IPS DF 19.7 (cell line): ENCODE measurements around the gene TTC7B.
"Not testable (repeated sequence)": the region's sequence is repeated elsewhere in the genome, so short reads cannot be mapped to it uniquely, and the experiment has no call there.

ENCODE experiments used
- DNase-seq: peaks from one replicate; pipeline ENCODE4 v3.0.0-alpha.2; 2013; ENCODE audit warnings: low read depth, low spot score

The TTC7B gene

DNA sequence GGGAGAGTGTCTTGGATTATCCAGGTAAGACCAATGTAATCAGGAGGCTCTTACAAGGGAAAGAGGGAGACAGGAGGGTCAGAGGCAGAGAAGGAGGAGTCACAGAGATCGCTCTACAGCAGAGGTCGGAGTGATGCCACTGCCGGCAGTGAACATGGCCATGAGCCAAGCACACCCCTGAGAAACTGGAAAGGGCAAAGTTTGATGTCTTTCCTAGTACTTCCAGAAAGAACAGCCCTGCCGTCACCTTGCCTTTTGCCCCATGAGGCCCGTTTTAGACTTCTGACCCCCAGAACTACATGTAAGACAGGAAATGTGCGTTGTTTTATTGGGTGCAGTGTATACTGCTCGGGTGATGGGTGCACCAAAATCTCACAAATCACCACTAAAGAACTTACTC lies 285.7 kb downstream of the TTC7B start:
- no peak for DNase-seq

DNA sequence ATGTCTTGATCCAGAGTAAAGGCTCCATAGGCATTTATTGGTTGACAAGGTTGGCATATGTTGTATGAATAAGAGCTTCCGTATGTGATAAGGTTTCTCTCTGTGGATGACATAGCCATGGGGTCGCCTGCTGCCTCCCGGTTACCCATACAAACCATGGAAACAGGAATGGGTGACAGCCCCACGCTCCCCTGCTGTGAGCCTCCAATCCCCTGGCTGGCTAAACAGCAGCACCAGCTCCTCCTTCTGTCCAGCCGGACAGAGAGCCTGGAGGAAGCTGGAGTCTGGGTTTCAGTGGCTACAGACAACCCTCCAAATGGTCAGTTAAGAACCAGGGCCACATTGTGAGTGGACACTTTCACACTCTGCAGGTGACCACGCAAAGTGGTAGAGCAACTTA lies 288.3 kb downstream of the TTC7B start:
- no peak for DNase-seq

- DNase-seq = not testable (repeated sequence)
Measured at GRCh38 chr14:90526536-90526935, 289.7 kb downstream of the TTC7B start.

GRCh38 chr14:90525353-90526028 lies 290.7 kb downstream of the TTC7B start:
- not testable (repeated sequence) for DNase-seq

DNA sequence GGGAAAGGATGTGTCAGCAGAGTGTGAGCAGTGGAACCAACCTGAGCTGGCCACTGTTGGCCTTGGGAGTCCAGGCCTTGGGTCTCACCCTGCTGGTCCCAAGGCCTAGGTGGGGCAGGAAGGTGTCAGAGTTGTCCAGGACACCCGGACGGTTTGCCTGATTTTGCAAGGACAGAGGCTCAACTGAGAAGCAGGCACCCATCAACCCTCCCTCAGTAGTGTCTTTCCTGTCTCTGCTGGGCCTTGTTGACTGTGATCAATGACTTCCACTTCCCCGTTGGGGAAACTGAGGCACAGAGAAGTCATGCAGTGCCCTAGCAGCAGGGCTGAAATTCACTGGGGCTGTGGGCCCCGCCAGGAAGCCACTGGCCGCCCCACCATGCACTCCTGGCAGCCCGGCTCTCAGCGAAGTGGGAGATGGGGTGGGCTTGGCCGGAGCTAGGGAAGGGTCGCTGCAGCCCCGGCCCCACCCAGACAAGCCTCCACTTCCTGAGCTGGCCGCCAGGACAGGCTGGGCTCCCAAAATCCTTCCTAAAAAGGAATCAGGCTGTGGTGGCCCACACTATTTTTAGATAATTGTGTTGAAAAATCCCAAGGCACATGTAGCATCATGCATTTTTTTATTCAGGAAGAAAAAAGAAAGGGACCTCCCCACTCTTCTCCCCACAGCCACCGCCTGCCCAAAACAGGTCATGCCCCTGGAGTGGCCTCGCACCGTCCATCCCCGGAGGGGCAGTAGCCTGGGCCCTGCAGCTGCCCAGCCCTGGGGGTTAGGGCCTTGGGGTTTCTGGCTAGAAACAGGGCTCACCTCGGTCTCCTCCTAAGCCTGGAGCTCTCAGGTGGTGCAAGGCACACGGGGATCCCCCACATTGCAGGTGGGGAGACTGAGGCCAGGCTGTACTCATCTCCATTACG lies 292.0 kb downstream of the TTC7B start:
- no peak for DNase-seq

DNA sequence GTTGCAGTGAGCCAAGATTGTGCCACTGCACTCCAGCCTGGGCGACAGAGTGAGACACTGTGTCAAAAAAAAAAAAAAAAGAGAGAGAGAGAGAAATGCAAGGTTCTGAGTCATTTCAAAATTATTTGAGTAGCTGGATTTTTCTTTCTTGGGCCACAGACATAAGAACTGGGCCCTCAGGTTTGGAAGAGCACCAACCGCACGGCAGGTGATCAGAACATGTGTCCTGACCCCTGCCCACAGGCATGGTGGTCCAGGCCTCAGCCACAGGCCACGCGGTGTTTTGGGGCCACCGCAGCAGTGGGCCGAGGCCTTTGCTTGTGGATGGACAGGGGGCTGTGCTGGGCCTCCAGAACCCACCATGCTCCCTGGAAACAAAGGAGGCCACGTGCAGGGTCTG lies 292.7 kb downstream of the TTC7B start:
- no peak for DNase-seq

- no peak for DNase-seq
Measured at GRCh38 chr14:90522571-90523191, 293.5 kb downstream of the TTC7B start.

DNA sequence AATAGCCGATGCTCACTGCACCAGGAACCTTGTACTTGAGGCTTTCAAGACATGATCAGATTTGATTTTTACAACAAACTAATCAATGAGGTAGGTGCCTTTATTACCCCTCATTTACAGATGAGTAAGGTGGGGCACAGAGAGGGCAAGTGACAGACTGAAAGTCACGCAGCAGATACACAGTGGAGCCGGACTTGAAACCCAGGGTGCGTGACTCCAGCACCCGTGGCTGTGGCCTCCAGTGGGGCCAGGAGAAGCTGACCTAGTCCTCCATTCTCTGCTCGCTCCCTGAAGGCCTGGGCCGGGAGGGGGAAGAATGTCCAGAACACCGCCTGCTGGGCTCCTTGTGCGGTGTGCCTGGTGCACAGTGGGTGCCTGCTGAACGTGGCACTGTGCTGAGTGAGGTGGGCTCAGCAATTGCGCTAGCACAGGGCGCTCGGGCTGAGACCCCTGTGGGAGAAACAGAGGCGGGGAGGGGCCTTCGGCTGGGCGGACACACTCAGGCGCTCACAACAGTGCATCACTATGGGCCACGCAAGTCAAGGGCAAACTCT lies 294.2 kb downstream of the TTC7B start:
- DNase-seq = no peak

- no peak for DNase-seq
Measured at GRCh38 chr14:90521084-90521929, 294.9 kb downstream of the TTC7B start.

GRCh38 chr14:90520326-90520725 lies 295.9 kb downstream of the TTC7B start:
- DNase-seq = no peak

- no peak for DNase-seq
Measured at GRCh38 chr14:90519262-90519920, 296.8 kb downstream of the TTC7B start.

GRCh38 chr14:90518941-90519256 lies 297.3 kb downstream of the TTC7B start:
- no peak for DNase-seq

DNA sequence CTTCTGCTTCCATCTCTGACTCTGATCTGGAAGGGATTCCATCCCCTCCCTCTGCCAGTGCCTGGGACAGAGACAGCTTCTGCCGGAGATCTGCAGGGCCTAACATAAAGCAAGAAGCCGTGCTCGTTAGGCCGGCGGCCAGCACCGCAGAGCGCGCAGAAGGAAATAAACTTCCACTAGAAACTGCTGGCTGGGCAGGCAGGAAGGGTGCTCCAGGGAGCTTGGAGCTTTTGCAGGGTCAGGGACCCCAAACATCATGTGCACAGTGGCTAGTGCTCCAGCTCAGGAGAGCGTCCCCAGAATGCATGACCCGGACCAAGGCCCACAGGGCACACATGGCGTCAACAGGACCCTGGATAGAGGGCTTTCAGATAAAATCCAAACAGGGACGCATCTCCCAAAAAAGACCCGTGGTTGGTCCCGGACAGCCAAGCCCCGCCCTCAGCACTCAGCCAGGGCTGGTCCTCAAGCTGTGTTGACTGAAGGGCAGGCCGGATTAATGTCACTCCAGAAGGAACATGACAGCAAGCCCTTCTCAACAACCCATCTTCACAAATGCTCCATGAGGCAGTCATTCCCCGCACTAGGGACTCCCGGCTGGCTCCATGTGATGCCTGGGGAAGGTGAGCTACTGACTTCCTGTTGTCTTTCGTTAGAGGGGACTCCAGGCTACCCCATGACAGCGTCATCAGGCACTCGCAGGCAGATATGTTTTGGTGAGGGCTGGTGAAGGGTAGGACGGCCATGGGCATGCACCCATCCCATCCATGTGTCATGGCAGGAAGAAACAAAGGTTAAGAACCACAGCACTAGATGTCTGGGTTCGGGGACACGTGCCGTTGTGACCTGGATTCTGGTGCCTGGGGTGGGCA lies 297.9 kb downstream of the TTC7B start:
- DNase-seq = no peak

DNA sequence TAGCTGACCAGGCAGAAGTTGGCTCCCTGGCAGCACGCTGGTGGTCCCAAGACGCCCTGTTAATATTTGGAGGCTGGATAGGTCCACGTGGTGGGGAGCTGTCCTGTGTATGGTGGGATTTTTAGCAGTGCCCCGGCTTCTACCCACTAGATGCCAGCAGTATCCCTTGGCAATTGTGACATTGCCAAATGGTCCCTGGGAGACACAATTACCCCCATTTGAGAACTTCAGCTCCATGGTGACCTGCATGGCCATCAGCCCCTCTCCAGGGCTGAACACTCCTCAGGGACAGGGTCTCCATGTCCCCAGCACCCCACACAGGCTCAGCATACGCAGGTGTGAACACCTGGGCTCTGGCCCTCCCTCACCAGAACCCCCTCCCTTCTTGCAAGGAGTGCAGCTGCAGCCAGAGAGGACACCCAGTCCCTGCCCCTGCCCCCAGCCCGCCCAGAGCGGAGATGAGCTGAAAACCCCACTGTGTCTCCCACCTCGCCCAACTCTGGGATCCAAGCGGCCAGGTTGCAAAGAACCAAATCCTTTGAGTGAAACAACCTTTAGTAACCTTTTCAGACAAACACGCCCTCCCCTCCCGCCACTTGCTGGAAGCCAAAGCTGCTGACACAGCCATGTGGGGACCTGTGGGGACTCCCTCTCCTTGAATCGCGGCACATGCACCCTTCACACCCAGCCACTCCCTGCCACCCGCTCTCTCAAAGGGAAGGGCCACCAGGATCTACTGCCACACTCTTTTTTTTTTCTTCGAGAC lies 299.0 kb downstream of the TTC7B start:
- DNase-seq = no peak

- DNase-seq = no peak
Measured at GRCh38 chr14:90514566-90514965, 301.7 kb downstream of the TTC7B start.

DNA sequence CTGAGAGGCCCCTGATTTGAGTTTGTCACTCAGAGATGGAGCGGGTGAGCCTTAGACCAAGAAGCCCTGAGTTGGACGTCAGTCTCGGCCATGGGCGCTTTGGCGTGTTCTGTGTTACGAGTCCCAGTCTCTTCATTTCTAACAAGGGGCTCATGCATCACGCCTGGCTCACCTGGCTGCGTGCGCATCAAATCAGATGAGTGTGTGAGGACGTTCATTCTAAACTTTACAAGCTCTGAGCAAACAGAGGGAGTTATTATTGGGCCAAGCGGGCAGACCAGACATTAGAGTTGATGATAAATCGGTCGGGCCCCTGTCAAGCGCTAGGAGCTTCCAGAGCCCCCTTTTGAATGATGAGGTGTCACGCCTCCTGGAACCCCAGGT lies 302.2 kb downstream of the TTC7B start:
- DNase-seq = no peak

DNA sequence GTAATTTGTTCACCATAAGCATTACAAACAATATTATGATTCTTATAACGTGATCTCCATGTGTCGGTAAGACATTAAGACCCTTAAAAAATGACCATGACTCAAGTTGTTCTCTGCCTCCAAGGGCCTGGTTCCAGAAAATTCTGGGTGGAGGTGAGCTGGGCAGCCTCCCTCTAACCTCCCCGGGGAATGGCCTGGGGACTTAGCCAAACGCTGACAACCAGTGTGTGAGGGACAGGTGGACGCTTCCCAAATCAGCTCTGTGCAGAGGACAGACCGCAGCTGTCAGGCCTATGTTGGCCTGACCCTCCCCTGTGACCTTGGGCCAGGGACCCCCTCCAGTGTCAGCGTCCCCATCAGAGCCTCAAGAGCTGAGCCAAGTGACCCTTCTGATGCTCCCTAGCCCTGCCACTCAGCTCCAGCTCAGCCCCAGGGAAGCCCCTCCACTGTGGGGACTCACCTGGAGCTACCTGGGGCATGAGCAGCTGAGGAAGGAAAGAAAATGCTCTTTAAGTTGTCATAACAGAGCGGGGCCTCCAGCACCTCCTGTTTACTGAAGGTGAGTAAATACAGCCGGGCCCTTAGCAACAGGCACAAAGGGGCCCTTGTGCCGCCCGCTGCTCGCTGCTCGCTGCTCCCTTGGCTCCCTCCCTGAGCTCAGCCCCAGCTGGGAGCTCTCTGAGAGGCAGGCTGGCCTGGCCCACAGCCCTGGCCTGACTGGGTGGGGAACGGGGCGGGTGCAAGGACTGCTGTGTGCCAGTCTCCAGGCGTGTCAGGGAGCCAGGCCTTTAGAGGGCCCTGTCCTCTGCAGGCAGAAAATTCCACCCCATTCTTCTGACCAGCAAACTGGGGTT lies 302.8 kb downstream of the TTC7B start:
- no peak for DNase-seq

DNA sequence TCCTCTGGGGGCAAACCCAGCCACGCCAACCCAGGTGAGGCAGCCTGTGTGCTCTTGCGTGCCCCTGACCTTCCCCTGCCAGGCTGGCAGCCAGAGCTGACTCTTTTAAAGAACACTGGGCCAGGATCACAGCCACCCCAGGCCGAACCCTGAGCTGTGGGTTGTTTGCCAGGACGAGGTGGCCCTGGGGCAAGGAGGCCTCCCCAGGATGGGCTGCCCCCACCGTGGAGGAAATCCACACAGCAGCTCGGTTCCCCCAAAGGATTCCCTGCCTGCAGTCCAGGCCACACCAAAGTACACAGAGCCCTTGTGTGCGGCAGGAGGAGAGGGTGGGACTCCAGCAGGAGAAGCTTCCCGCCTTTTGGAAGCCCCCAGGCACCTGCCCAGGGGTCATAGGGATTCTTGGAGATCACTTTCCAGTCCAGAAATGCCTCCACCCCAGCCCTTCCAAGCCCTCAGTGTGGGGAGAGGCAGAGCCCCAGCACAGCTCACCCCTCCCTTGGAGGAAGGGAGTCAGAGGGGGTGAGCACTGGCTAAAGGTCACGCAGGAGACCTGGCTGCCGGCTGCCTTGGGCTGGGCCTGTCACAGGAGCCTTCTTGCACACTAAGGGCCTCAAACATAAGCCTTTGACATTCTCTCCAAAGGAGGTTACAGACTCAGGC lies 303.8 kb downstream of the TTC7B start:
- DNase-seq = no peak
